Measurements from ENCODE around the gene GRK4. TPM values are rescaled to one million over a fixed set of nuclear protein-coding genes. Genes with fewer than 3 reads are reported as not detected.

Gene GRK4
- total RNA-seq, 1 experiment from 2014 or later, result 4.5 TPM

DNA sequence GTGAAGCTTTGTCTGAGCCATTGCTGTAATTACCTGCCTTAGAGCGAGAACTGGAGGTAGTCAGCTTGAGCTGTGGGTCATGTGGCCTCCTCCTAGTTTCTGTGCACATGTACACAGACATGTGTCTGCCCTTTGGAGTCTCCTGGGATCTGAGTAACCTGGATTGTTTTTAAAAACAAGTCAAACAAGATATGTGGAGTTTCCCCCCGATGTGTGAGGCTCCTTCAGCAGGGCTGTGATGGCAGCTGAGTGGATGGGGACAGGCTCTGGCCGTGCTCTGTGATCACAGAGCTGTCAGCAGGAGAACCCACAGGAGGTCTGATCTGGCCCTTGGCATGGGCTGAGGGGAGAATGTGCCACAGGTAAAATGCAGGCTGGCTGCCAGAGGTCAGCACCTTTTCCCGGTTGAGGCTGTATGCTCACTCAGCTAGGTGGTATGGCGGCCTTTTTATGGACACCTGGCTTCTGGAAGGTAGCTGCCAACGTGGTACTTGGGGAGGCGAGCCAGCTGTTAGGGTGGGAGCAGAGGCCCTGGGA lies 38.5 kb upstream of the GRK4 start:
- intact Hi-C loops (cut with micrococcal nuclease), result no loop called here
- Mint-ChIP-seq H3K4me1 (ENCODE audit: insufficient read depth, unreplicated experiment) (peaks cover 7% of the 10 kb centered on the region), H3K27me3 (ENCODE audit: insufficient read depth, unreplicated experiment) (no peaks in the 10 kb centered on the region), H3K4me3 (ENCODE audit: unreplicated experiment) (no peak overlapping the region), H3K27ac (ENCODE audit: low read depth, unreplicated experiment) (no peak overlapping the region), H3K36me3 (ENCODE audit: insufficient read depth, unreplicated experiment) (peaks cover 37% of the 10 kb centered on the region), H3K9me3 (ENCODE audit: unreplicated experiment) (no peaks in the 10 kb centered on the region)
- TF ChIP-seq, protein P1, sequence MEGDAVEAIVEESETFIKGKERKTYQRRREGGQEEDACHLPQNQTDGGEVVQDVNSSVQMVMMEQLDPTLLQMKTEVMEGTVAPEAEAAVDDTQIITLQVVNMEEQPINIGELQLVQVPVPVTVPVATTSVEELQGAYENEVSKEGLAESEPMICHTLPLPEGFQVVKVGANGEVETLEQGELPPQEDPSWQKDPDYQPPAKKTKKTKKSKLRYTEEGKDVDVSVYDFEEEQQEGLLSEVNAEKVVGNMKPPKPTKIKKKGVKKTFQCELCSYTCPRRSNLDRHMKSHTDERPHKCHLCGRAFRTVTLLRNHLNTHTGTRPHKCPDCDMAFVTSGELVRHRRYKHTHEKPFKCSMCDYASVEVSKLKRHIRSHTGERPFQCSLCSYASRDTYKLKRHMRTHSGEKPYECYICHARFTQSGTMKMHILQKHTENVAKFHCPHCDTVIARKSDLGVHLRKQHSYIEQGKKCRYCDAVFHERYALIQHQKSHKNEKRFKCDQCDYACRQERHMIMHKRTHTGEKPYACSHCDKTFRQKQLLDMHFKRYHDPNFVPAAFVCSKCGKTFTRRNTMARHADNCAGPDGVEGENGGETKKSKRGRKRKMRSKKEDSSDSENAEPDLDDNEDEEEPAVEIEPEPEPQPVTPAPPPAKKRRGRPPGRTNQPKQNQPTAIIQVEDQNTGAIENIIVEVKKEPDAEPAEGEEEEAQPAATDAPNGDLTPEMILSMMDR (IDR thresholded peaks at IDR 0.05; ENCODE audit: unreplicated experiment), result no peak
- POLR2A ChIA-PET, result interaction anchor here (0.7 to 1.7 kb wide), 3 partner anchors 11 to 161 kb away, joined by 3 to 4 read pairs (median 3); no protein-coding TSS in a partner anchor
- CTCF ChIA-PET, result interaction anchor here (0.7 to 1.0 kb wide), 2 partner anchors 53 to 260 kb away, joined by 3 read pairs; no protein-coding TSS in a partner anchor
- no peak for DNase-seq (ENCODE audit: unreplicated experiment)
- BruUV-seq (replicated peaks), result no TSS peak

DNA sequence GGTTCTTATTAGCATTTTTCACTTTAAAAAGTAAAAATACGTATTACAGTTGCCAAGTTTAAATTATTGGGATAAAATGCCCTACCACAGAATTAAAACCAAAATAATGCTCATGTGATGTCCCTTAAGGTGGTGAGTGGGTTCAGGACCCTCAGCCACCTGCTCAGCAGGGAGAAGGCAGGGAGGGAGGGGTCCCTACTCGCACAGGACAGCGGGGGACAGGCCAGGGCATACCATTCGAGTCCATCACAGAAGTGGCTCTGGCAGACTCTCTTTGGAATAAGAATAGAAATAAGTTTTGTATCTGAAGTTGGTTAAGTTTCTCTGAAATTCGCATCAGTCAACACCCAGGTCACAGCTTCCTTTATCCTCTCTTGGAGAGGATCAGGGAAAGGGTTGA lies 37.9 kb upstream of the GRK4 start:
- Mint-ChIP-seq H3K4me3 (ENCODE audit: unreplicated experiment) (no peak overlapping the region), H3K9me3 (ENCODE audit: unreplicated experiment) (no peaks in the 10 kb centered on the region), H3K27me3 (ENCODE audit: insufficient read depth, unreplicated experiment) (no peaks in the 10 kb centered on the region), H3K36me3 (ENCODE audit: insufficient read depth, unreplicated experiment) (peaks cover 39% of the 10 kb centered on the region), H3K4me1 (ENCODE audit: insufficient read depth, unreplicated experiment) (peaks cover 7% of the 10 kb centered on the region), H3K27ac (ENCODE audit: low read depth, unreplicated experiment) (no peak overlapping the region)
- no TSS peak for BruUV-seq (replicated peaks)
- intact Hi-C loops (cut with micrococcal nuclease), result no loop called here
- TF ChIP-seq, protein P1 (IDR thresholded peaks at IDR 0.05; ENCODE audit: unreplicated experiment), result no peak
- CTCF ChIA-PET, result interaction anchor here (0.7 to 1.0 kb wide), 2 partner anchors 53 to 260 kb away, joined by 3 read pairs; no protein-coding TSS in a partner anchor
- POLR2A ChIA-PET, result interaction anchor here (0.7 to 1.7 kb wide), 3 partner anchors 11 to 161 kb away, joined by 3 to 4 read pairs (median 3); no protein-coding TSS in a partner anchor
- no peak for DNase-seq (ENCODE audit: unreplicated experiment)

DNA sequence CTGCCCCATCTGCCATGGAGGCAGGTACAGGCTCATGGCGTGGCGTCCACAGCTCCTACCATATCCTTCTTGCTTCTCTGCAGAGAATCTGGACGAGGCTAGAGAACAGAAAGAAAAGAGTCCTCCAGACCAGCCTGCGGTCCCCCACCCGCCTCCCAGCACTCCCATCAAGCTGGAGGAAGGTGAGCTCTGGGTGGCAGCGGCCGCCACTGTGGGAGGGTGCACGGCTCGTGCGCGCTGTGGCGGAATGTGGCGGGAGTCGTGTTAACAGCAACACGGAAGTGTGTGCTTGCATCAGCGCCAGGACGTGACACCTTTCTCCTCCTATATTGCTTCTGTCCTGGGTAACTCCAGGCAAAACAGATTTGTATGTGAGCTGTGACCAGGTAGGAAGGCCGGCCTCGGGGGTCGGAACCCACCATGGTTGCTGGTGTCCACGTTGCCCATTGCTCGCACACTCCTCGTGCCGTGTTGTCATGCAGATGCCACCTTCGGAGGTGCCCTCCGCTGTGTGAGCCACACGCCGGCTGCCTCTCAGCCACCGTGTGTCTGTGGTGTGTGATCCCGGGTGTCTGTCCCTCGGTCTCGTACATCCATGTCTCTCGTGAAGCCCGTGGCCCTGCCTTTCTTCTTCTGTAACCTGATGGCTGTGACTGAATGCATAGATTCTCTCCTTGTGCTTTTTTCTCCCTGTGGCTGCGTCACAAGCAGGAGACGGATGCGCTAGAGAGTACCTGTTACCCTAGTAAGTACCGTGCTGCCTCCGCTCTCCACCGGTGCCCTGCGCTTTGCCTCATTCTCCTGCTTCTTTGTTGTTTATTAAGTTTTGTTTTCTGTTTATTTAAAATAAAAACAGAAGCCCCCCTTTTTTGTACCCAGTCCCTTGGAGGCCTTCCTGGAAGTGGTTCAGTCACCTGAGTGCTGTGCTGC lies 37.2 kb upstream of the GRK4 start:
- BruUV-seq (replicated peaks), result no TSS peak
- no peaks in the 10 kb centered on the region for H3K27me3 Mint-ChIP-seq (ENCODE audit: insufficient read depth, unreplicated experiment)
- H3K4me1 Mint-ChIP-seq (ENCODE audit: insufficient read depth, unreplicated experiment), result peaks cover 7% of the 10 kb centered on the region
- no peak overlapping the region for H3K27ac Mint-ChIP-seq (ENCODE audit: low read depth, unreplicated experiment)
- no peaks in the 10 kb centered on the region for H3K9me3 Mint-ChIP-seq (ENCODE audit: unreplicated experiment)
- TF ChIP-seq, protein P1 (IDR thresholded peaks at IDR 0.05; ENCODE audit: unreplicated experiment), result no peak
- H3K36me3 Mint-ChIP-seq (ENCODE audit: insufficient read depth, unreplicated experiment), result peaks cover 42% of the 10 kb centered on the region
- intact Hi-C loops (cut with micrococcal nuclease), result no loop called here
- DNase-seq (ENCODE audit: unreplicated experiment), result no peak
- no peak overlapping the region for H3K4me3 Mint-ChIP-seq (ENCODE audit: unreplicated experiment)
- ChIA-PET CTCF (interaction anchor here (0.6 to 0.7 kb wide), 3 partner anchors 14 to 709 kb away, joined by 3 read pairs; no protein-coding TSS in a partner anchor), POLR2A (interaction anchor here (1.3 to 1.7 kb wide), 2 partner anchors 10 to 162 kb away, joined by 3 to 4 read pairs; no protein-coding TSS in a partner anchor)

Measured in MCF 10A (cell line).